ENCODE results near the gene L3MBTL1. TPM values are rescaled to one million over a fixed set of nuclear protein-coding genes. Genes with fewer than 3 reads are reported as not detected.

L3MBTL1 gene
- total RNA-seq, 1 experiment from 2014 or later = 21.6 TPM

GRCh38 chr20:43538878-43539700, 31.6 kb downstream of the L3MBTL1 start:
- Histone ChIP-seq H3K9ac (ENCODE audit: low read length) (no peak overlapping the region), H3K36me3 (ENCODE audit: control insufficient read depth in 1 of 2, insufficient read depth in 2 of 2, low read length in 2 of 2) (peaks cover 0 to 11% of the 10 kb centered on the region in 2 experiments; a peak in 1 of 4 replicates), H3K27ac (ENCODE audit: low read depth, low read length) (no peak overlapping the region), H3K4me3 (replicated peaks in 1 of 2; ENCODE audit: low read depth in 1 of 2, low read length in 2 of 2) (no peak overlapping the region), H3K4me1 (ENCODE audit: control insufficient read depth in 1 of 2, insufficient read depth in 2 of 2, low read length in 2 of 2) (no peaks in the 10 kb centered on the region), H2AFZ (ENCODE audit: low read depth, low read length, poor library complexity, severe bottlenecking) (no peak overlapping the region), H3K27me3 (ENCODE audit: insufficient read depth, low read length) (no peaks in the 10 kb centered on the region), H3K9me2 (ENCODE audit: insufficient read depth) (no peaks in the 10 kb centered on the region), H3K4me2 (ENCODE audit: low read length) (no peak overlapping the region), H3K9me3 (ENCODE audit: control insufficient read depth in 1 of 2, insufficient read depth in 1 of 2, low read depth in 1 of 2, low read length in 2 of 2) (no peaks in the 10 kb centered on the region), H3K79me2 (ENCODE audit: insufficient read depth, low read length) (no peaks in the 10 kb centered on the region), H4K20me1 (ENCODE audit: insufficient read depth) (no peaks in the 10 kb centered on the region)
- ChIA-PET POLR2A (no interaction called here), CTCF (interaction anchor here (1.2 to 5.4 kb wide), 5 partner anchors 10 to 210 kb away, joined by 3 to 76 read pairs (median 9); no protein-coding TSS in a partner anchor), RAD21 (ENCODE audit: low non-redundant PET in 1 of 2, low total read pairs in 2 of 2, uncharacterized antibody in 2 of 2, unreplicated experiment in 2 of 2) (interaction anchor here in 1 of 2 experiments (0.6 kb wide), 1 partner anchor 578 kb away, joined by 3 read pairs; no protein-coding TSS in a partner anchor)
- no peak for DNase-seq (ENCODE audit: low read depth, low spot score)
- ATAC-seq = no peak
- BruUV-seq (replicated peaks) = no TSS peak
- TF ChIP-seq CBX3 (IDR thresholded peaks at IDR 0.05; ENCODE audit: low read depth) (no peak), FOSL1 (IDR thresholded peaks at IDR 0.05; ENCODE audit: low read depth) (no peak), SIN3A (IDR thresholded peaks at IDR 0.05; ENCODE audit: low read depth) (no peak), RAD21 (IDR thresholded peaks at IDR 0.05; ENCODE audit: low read depth) (no peak)
- intact Hi-C loops (cut with micrococcal nuclease) = loop anchor here (1.0 to 10.0 kb wide), 4 partner anchors 153 to 656 kb away; no protein-coding TSS in a partner anchor

GRCh38 chr20:43539975-43540672, 32.6 kb downstream of the L3MBTL1 start:
- H3K4me2 ChIP-seq (ENCODE audit: low read length) = no peak overlapping the region
- ChIA-PET RAD21 (ENCODE audit: low non-redundant PET in 1 of 2, low total read pairs in 2 of 2, uncharacterized antibody in 2 of 2, unreplicated experiment in 2 of 2) (interaction anchor here in 1 of 2 experiments (0.6 kb wide), 1 partner anchor 577 kb away, joined by 3 read pairs; no protein-coding TSS in a partner anchor), POLR2A (no interaction called here), CTCF (interaction anchor here (2.5 to 5.4 kb wide), 2 partner anchors 91 to 152 kb away, joined by 11 to 76 read pairs; no protein-coding TSS in a partner anchor)
- TF ChIP-seq EGR1 (IDR thresholded peaks at IDR 0.05; ENCODE audit: low read depth) (no peak), EZH2 (IDR thresholded peaks at IDR 0.05) (no peak), YY1 (IDR thresholded peaks at IDR 0.05; ENCODE audit: extremely low read depth, insufficient replicate concordance, low read depth, low read length) (no peak)
- H3K27me3 ChIP-seq (ENCODE audit: insufficient read depth, low read length) = no peaks in the 10 kb centered on the region
- BruUV-seq (replicated peaks) = no TSS peak
- H3K4me1 ChIP-seq (ENCODE audit: control insufficient read depth in 1 of 2, insufficient read depth in 2 of 2, low read length in 2 of 2) = no peaks in the 10 kb centered on the region
- intact Hi-C loops (cut with micrococcal nuclease) = loop anchor here (5.0 to 10.0 kb wide), 2 partner anchors 542 to 655 kb away; no protein-coding TSS in a partner anchor
- no peaks in the 10 kb centered on the region for H4K20me1 ChIP-seq (ENCODE audit: insufficient read depth)
- ATAC-seq (no peak), DNase-seq (ENCODE audit: low read depth, low spot score) (no peak)
- H3K9me3 ChIP-seq (ENCODE audit: control insufficient read depth in 1 of 2, insufficient read depth in 1 of 2, low read depth in 1 of 2, low read length in 2 of 2) = no peaks in the 10 kb centered on the region
- H3K36me3 ChIP-seq (ENCODE audit: control insufficient read depth in 1 of 2, insufficient read depth in 2 of 2, low read length in 2 of 2) = peaks cover 0 to 7% of the 10 kb centered on the region in 2 experiments; a peak in 1 of 4 replicates
- H2AFZ ChIP-seq (ENCODE audit: low read depth, low read length, poor library complexity, severe bottlenecking) = no peak overlapping the region
- no peak overlapping the region for H3K27ac ChIP-seq (ENCODE audit: low read depth, low read length)
- H3K9me2 ChIP-seq (ENCODE audit: insufficient read depth) = no peaks in the 10 kb centered on the region
- H3K4me3 ChIP-seq (replicated peaks in 1 of 2; ENCODE audit: low read depth in 1 of 2, low read length in 2 of 2) = no peak overlapping the region
- no peak overlapping the region for H3K9ac ChIP-seq (ENCODE audit: low read length)
- H3K79me2 ChIP-seq (ENCODE audit: insufficient read depth, low read length) = no peaks in the 10 kb centered on the region

All from HCT116 (cell line).